Measurements from ENCODE around the gene ZNF469.

DNA sequence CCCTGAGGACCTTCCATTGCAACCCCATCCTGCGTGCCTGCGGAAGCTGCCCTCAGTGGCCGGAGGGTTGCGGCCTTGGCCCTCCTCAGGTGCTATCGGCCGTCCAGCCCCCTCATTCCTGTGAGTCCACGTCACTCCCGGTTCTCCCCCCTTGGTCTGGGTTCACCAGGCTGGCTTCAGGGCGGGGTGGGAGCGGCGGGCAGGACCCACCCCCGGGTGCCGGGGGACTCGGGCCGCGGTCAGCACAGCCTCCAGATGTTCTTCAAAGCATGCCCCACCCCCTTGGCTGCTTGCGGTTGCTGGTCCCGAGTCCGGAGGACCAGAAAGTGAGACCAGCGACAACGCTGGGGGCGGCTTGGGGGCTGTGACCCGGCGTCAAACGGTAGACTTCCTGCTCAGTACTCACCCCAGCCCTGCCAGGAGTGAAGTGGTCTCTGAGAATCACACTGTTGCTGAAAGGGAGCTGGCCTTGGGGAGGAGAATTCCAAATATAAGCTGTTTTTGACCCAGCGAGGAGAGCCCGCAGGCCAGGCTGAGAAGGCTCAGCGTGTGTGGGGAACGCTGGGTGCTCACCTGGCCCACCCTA, 4.5 kb downstream of the ZNF469 start:
- TF ChIP-seq JUN (IDR thresholded peaks at IDR 0.05; ENCODE audit: borderline replicate concordance, insufficient read depth, insufficient read length, low read depth): no peak
- TF ChIP-seq, protein P1, sequence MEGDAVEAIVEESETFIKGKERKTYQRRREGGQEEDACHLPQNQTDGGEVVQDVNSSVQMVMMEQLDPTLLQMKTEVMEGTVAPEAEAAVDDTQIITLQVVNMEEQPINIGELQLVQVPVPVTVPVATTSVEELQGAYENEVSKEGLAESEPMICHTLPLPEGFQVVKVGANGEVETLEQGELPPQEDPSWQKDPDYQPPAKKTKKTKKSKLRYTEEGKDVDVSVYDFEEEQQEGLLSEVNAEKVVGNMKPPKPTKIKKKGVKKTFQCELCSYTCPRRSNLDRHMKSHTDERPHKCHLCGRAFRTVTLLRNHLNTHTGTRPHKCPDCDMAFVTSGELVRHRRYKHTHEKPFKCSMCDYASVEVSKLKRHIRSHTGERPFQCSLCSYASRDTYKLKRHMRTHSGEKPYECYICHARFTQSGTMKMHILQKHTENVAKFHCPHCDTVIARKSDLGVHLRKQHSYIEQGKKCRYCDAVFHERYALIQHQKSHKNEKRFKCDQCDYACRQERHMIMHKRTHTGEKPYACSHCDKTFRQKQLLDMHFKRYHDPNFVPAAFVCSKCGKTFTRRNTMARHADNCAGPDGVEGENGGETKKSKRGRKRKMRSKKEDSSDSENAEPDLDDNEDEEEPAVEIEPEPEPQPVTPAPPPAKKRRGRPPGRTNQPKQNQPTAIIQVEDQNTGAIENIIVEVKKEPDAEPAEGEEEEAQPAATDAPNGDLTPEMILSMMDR (IDR thresholded peaks at IDR 0.05; ENCODE audit: extremely low read depth in 1 of 2, insufficient read depth in 1 of 2, low read depth in 1 of 2, low read length in 2 of 2): no peak
